HG03175 (cell line): ENCODE results near the gene TSSC4.

Source experiments
- ATAC-seq: cut with Tn5 transposase; IDR thresholded peaks from one replicate; pipeline ENCODE4 v1.9.1; 2021; ENCODE audit warnings: mild to moderate bottlenecking, moderate library complexity; ENCODE audit not compliant: unreplicated experiment

TSSC4 gene

GRCh38 chr11:2431395-2431794 lies 30.8 kb downstream of the TSSC4 start:
- ATAC-seq: no peak

DNA sequence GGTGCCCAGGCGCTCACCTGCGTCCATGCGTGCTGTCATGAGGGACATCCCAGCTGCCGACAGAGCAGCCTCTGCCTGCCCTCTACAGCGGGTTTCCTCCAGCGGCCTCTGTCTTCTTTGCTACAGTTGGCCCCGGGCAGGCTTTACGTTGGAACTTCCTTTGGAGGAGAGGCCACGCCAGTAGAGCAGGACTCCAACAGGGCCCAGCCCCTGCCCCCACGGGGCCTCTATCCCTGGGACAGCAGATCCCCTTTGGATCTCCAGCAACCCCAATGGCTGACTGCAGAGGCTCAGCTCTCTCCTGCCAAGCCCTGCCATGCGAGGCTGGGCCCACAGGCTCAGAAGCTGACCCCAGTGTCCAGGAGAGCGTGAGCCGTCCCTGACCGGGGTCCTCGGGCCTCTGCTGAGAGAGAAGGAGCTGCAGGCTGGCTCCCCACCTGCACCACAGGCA lies 31.6 kb downstream of the TSSC4 start:
- ATAC-seq: no peak

DNA sequence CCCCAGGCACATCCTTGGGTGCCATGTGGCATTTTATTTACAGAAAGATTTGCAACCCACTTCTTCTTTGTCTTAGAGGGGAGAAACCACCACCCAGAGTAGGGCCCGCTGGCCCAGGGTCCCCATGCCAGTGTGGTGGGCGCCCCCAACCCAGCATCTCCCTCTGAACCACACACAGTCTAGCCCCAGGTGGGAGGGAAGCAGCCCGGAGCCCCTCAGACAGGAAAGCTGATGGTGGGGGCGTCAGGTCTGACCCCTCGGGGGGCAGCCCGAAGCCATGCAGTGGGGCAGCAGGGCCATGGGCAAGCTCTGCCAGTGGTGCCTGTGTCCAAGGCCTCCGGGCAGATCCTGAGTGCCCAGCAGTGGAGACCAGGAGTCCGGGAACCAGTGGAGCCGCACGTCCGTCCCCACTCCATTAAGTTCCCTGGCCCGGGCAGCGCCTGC lies 32.1 kb downstream of the TSSC4 start:
- ATAC-seq: no peak

GRCh38 chr11:2433106-2433925 lies 32.8 kb downstream of the TSSC4 start:
- ATAC-seq: no peak

DNA sequence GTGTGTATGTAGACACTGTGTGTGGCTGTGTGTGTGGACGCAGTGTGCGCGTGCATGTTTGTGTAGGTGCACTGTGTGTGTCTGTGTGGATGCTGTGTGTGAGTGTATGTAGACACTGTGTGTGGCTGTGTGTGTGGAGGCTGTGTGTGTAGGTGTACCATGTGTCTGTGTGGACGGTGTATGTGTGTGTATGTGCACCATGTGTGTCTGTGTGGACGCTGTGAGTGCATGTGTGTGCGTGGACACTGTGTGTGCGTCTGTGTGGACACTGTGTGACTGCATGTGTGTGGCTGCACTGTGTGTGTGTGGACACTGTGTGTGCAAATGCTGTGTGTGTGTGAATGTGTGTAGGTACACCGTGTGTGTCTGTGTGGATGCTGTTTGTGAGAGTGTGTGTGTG lies 33.5 kb downstream of the TSSC4 start:
- no peak for ATAC-seq

DNA sequence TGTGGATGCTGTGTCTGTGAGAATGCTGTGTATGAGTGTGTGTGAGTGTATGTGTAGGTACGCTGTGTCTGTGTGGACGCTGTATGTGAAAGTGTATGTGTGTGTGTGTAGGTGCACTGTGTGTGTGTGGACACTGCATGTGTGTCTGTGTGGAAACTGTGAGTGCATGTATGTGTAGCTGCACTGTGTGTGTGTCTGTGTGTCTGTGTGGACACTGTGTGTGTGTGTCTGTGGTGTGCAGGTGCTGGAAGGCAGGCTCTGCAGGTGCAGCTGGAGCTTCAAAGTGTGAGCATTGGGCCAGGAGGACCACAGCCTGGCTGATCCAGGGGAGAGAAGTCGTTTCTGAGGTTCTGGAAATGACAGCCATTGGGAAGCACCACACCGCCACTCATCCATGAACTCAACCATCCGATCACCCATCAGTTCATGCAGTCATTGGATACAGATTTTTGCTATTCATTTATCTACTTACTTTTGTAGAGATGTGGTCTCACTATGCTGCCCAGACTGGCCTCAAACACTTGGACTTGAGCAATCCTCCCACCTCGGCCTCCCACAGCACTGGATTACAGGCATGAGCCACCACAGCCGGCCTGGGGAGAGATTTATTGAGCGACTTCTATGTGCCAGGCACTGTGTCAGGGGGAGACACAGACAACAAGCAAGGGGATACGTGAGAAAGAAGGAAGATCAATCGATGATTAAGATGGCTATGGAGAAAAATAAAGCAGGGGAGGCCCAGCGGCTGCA lies 34.1 kb downstream of the TSSC4 start:
- ATAC-seq: no peak

DNA sequence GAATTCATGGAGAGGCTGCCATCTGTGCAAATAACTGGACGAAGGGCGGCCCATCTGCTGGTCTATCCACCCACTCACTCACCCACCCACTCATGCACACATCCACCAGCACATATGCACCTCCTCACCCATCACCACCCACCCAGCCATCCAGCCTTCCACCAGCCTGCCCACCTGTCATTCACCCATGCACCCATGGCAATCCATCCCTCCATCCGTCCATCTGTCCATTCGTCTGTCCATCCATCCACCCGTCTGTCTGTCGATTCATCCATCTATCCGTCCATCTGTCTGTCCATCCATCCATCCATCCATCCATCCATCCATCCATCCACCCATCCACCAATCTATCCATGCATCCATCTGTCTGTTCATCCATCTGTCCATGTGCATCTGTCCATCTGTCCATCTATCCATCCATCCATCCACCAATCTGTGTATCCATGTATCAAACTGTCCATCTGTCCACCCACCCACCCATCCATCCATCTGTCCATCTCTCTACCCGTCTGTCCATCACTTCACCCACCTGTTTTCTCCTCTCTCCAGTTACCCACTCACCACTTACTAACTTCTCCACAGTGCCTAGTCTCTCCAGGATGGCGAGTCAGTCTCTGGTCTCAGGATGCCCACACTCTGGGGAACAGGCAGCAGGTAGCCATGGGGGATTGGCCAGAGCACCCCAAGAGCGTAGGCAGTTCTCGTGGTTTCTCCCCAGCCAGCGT lies 34.9 kb downstream of the TSSC4 start:
- ATAC-seq: no peak

- ATAC-seq: no peak
Observed at GRCh38 chr11:2436013-2436520, 35.5 kb downstream of the TSSC4 start.

DNA sequence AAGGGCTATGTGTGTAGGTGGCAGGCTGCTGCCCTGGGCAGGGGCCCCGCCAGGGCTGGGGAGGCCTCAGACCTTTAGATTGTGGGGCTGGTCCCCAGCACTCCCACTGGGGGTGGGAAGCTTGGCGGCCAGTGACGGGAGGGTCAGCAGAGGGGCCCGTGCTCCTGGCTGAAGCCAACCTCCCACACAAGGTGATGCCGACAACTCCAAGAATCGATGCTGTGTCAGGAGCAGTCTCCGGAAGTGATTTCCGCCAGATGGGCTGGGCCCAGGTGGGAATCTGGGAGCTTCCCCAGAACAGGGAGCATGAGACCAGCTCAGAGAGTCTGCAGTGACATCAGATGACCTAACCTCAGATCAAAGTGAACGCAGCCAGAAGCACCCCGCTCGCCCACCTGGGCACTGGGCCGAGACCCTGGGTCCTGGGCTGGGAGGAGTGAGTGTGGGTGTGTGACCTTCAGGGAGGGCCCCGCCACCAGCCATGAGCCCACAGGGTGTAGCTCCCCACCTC lies 36.0 kb downstream of the TSSC4 start:
- no peak for ATAC-seq

- no peak for ATAC-seq
Observed at GRCh38 chr11:2437516-2437915, 37.0 kb downstream of the TSSC4 start.

DNA sequence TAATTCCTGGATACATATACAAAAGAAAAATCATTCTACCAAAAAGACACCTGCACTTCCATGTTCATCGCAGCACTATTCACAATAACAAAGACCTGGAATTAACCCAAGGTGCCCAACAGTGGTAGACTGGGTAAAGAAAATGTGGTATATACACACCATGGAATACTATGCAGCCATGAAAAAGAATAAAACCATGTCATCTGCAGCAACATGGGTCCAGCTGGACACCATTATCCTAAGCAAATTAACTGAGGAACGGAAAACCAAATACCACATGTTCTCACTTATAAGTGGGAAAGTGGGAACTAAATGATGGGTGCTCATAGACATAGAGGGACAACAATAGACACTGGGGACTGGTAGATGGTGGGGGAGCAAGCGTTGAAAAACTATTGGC lies 39.3 kb downstream of the TSSC4 start:
- no peak for ATAC-seq

DNA sequence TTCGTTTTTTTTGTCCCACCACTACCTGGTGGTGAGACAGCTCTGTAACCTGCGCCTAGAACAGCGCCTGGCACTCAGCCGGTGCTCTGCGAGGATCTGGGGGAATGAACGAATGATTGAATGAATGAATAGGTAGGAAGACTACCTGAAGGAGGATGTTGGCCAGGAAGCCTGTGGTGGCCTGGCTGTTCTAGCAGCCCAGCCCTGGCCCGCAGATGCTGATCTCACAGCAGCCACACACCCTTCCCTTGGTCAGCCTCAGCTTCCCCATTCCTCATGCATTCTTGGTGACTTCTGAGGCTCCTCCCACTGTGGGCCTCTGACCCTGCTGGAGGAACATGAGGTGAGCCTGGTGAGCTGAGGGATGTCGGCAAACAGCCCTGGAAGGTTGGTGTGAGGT lies 40.1 kb downstream of the TSSC4 start:
- ATAC-seq: no peak

- ATAC-seq: no peak
Observed at GRCh38 chr11:2441171-2441570, 40.6 kb downstream of the TSSC4 start.

DNA sequence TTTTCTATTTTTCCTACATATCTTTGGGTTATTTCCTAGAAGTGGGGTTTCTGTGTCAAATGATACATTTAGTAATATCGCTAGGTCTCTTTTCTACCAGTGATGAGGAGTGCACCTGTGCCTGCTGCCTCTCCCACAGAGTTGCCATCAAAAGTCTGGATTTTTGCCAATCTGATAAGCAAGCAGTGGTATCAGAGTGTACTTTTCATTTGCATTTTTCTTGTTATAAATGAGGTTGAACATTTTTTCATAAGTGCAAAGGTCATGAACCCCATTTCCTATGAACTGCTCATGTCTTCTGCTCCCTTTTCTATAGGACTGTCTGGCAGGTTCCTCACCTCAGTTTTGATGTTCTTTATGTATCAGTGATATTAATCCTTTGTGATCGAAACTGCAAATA lies 42.0 kb downstream of the TSSC4 start:
- ATAC-seq: no peak

GRCh38 chr11:2443406-2443805 lies 42.9 kb downstream of the TSSC4 start:
- ATAC-seq: no peak

DNA sequence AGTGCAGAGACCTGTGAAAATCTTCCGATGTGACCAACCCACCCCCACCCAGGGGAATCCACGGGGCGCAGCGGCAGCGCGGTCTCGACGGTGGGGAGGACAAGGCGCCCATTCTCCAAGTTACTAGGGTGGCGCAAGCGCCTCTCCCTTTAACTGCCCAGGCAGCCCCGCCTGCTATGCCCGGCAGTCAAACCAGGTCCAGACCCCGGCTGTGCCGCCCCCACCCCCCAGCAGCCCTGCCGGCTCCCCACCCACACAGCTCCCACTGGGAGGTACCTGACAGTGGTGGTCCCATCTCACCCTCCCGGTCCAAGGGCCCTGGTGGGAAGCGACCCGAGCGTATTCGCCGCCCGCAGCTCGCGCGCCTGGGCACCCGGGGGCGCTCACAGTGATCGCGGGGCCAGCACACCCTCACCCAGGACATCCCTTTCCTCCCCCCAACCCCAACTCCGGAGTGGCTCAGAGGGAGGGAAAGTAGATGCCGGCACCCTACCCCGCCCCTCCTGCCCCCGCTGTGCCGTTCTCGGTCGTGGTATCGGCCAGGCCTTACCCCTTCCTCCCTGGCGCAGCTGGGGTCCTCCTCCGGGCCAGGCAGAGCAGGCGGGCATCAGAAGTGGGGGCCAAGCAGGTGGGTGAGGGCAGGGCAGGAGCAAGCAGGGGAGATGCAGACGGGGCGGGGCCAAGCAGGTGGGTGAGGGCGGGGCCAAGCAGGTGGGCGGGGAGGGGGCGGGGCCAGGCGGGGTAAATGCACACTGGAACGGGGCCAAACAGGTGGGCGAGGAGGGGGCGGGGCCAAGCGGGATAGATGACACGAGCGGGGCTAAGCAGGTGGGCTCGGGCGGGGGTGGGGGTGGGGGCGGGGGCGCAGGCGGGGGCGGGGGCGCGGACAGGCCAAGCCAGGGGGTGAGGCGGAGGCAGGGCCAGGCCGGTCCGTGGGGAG lies 43.6 kb downstream of the TSSC4 start, which contains the start of gene TRPM5:
Gene TRPM5 (minus strand): TSS at position 634 of the 940 bp plus-strand sequence. CDS start 21,478 bp downstream, outside the sequence.
- no peak for ATAC-seq

- ATAC-seq: no peak
Observed at GRCh38 chr11:2444821-2445745, 44.5 kb downstream of the TSSC4 start, which contains the start of gene KCNQ1. Gene KCNQ1, plus strand, starts transcription at chr11:2445008. Its CDS starts 91 bp downstream, at chr11:2445099.

DNA sequence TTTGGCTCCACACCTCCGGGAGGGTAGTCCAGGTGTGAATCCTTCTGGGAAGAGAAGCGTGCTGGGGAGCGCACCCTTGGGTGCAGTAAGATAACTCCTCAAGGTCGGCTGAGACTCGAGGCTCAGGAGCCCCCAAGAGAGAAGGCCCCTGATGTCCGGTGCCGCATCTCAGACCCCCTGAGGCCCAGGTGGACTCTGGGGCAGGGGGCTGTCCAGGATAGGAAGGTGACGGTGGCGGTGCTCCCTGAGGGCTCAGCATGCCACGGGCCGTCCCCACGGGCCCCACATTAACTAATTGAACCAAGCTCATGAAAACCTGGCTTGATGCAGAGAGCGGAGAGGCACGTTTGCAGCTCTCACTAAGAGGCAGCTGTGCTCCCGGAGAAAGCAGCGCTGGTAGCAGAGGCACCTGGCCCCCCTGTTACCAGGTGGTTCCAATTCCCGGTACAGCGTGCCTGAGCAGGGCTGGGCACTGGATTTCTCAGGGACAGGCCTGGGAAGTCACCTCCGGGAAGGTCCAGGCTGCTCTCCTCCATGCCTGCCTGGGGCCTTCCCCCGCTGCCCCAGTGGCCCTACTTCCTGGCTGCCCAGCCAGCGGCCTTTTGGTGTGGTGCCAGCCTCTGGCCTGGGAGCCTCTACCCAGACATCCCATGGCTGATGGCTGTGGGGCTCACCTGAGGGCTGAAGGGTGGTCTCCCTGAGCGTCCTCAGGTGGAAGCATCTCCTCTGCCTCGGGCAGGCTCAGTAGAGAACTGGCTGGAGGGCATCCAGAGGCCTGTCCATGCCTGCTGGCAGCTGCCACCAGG lies 45.4 kb downstream of the TSSC4 start:
- no peak for ATAC-seq
